Amniotic stem cell (primary cell): ENCODE data around the gene CDK5RAP2.
"Not testable (repeated sequence)": the region's sequence is repeated elsewhere in the genome, so short reads cannot be mapped to it uniquely, and the experiment has no call there.

Experiments
- DNase-seq: peaks from one replicate; lab custom pipeline; 2025; lab: John Stamatoyannopoulos, UW

The CDK5RAP2 gene

GRCh38 chr9:120545701-120546550, 34.0 kb downstream of the CDK5RAP2 start:
- DNase-seq: no peak

DNA sequence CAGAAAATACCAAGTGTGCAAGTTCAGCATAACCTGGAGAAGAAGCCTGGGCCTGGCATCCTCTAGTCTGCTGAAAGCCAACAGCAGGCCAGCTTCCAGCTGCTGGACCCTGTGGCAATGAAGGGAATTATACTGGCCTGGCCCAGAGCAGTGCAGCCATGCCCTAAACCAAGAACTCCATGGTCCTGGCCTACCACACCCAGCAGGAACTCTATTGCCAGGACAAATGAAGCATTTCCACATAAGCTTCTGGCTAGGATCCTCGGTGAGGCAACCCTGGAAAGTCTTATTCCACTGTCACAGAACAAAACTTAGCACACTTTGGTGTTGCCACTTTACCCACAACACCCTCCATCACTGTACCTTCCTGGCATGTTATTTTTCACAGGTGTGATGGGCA, 35.5 kb downstream of the CDK5RAP2 start:
- no peak for DNase-seq

DNA sequence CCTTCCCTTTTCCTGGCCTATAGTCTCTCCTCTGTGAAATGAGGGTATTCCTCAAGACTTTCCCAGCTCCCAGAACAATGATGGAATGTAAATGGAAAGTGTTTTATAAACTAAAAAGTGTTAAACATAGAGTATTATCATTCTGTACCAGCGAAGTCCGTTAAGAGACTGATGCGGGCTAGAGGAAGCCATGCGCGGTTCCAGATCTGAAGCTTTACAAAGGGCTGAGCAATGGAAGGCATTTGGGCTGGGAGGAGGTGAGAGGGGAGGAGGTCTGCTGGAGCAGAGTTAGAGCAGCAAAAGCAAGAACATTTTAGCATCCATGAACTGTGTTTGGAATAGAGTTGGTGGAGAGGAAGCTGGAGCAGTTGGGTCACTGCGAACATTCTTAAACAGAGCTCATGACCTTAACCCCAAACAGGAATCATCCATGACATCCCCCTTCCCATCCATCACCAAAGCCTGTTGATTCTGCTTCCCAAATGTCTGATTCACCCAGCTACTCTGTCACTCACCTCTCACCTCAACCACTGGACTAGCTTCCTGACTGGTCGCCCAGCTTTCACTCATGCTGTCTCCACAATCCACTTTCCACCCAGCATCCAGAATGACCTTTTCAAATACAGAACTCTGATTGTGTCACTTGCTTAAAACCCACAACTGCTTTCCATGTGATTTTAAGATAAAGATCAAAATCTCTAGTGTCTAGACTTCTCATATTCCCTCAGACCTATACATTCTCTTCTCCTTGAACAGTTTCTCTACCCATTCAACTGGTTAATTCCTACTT, 37.1 kb downstream of the CDK5RAP2 start:
- no peak for DNase-seq

DNA sequence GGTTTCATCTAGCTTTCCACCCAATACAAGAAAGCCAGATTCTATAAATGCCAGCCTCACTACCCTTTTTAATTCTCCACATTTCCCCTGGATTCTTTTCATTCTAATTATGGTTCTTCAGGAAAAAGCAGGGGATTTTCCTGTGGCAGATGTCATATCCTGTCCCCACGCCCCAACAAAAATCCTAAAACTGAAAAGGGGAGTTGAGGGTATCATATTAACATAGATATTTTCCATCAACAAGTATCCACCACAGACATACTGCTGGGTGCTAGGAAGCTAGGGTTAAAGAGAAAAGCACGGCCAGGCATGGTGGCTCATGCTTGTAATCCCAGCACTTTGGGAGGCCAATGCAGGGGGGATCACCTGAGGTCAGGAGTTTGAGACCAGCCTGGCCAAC, 38.0 kb downstream of the CDK5RAP2 start:
- no peak for DNase-seq

DNA sequence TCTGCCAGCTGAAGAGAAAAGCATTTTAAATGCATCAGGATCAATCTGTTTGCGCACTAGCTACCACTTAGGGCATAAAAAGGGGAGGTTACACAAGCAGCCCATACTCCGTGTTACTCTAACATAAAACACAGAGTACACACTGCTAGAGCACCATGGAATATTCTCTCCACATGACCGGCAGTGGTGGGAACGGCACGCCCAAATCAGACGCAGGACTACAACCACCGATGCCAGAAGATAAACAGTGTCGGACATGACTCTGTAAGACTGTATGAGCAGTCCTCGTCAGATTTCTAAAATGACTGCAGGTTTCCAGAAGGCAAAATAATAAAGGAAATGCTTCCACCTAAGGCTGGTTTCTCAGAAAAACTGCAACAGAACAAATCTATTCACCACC, 40.0 kb downstream of the CDK5RAP2 start:
- no peak for DNase-seq

GRCh38 chr9:120538339-120538738, 41.6 kb downstream of the CDK5RAP2 start:
- DNase-seq: no peak

- no peak for DNase-seq
Observed at GRCh38 chr9:120536949-120537640, 42.9 kb downstream of the CDK5RAP2 start.

- DNase-seq: no peak
Observed at GRCh38 chr9:120536094-120536493, 43.9 kb downstream of the CDK5RAP2 start.

DNA sequence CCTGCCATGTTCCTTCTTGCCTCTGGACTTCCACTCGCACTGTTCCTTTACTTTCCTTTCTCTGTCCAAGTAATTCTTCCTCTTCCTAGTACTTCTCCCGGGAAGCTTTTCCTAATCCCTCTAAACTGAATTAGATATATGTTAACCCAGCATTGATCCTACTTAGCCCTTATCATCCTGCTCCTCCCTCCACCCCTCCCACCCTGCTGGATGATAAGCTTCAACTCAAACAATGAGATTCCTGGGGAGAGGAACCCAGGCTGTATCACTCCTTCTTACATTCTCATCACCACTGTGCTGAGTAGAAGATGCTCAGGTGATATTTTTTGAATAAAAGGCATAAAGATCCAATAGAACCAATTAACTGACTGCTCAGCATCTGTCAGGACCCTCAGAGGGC, 45.7 kb downstream of the CDK5RAP2 start:
- DNase-seq: no peak

DNA sequence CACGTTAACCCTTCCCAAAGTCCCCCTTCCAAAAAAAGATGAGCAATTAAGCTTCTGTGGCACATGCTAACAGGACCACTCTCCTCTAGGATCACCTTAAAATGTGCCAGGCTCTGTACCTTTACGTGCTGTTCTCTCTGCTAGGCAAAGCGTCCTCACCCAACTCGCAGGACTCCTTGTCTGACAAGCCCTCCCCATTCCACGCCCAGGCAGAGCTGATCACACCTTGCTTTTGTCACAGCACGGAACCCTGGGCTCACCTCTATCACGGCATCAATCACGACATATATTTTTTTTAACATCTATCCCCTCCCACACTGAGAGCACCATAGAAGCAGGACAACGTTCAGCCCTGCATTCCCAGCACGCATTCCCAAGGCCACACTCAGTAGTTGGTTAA, 47.1 kb downstream of the CDK5RAP2 start:
- DNase-seq: no peak

- no peak for DNase-seq
Observed at GRCh38 chr9:120532475-120532874, 47.5 kb downstream of the CDK5RAP2 start.

DNA sequence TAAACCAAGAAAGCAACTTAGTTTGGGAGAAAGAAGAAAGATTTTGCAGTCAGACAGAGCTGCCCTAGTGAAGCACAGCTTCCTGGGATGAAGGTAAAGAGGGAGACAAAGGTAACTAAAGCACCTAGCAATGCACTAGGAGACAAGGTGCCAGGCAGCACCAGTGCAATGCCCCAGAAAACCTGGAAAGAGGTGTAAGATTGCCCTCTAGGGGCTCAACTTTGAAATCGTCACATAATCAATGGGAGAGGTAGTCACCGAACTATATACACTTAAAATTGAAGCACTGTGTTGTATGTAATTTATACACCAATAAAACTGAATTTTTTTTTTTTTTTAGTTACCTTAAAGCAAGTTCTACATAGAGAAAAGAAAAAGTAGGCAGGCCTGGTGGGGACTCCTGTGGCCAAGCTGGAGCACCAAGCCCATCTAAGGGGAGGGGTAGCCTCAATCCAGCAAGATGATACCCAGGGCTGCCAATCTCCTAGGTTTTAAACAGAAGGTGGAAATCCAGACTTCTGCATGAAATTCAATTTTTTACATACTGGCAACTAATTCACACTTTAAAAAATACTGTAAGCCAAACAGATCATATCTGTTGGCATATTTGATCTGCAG, 48.2 kb downstream of the CDK5RAP2 start:
- no peak for DNase-seq

DNA sequence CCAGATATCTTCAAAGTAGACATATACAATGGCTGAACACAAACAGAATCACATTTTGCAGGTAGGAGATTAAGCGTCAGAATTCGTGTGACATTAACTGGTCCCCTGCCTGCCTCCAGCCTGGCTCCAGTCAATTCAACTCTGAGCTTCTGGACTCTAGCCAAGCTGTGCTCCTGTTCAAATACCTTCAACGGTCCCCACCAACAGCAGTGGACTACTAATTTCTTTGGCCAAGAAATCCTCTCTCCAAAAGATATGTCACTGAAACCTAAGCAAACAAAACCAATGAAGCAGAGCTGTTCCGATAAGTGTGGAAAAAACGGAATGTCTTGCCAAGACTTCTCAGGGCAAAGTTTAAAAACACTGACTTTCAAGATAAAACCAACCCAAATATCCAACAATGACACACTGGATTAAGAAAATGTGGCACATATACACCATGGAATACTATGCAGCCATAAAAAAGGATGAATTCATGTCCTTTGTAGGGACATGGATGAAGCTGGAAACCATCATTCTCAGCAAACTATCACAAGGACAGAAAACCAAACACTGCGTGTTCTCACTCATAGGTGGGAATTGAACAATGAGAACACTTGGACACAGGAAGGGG, 49.6 kb downstream of the CDK5RAP2 start:
- DNase-seq: not testable (repeated sequence)

DNA sequence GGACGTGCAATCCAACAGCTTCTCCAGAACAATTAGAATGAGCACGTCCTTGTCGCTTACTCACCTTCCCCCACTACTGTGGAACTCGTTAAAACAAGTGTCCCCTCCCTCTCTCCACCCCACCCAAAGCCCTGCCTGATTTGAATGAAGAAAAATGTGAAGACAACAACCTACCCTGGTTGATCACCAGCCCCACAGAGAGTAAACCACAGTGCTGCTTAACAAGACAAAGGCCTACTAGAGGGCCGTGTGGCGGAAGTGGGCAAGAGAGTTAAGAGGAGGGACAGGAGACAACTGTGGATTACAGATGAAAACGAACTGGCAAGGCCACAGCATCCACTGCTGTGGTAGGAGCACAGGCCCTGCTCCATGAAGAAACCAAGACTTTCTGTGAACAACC, 51.1 kb downstream of the CDK5RAP2 start:
- DNase-seq: no peak

DNA sequence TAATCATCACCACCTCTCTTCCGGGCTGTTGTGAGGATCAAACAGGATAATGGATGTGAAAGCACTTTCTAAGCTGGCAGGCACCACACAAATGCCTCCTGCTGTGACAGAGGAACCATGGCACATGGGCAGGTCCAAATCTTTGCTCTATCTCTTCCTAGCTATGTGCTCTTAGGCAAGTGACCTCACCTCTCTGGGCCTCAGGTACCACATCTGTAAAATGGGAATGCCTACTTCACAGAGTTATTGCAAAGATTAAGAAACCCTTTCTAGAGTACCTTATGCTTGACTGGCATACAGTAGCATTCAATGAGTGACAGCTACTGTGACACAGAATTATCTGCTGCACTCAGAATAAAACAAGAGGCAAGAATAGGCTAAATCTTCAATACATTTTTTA, 51.6 kb downstream of the CDK5RAP2 start:
- DNase-seq: no peak

GRCh38 chr9:120526534-120526933, 53.4 kb downstream of the CDK5RAP2 start:
- DNase-seq: no peak

- DNase-seq: no peak
Observed at GRCh38 chr9:120524863-120525262, 55.1 kb downstream of the CDK5RAP2 start.

DNA sequence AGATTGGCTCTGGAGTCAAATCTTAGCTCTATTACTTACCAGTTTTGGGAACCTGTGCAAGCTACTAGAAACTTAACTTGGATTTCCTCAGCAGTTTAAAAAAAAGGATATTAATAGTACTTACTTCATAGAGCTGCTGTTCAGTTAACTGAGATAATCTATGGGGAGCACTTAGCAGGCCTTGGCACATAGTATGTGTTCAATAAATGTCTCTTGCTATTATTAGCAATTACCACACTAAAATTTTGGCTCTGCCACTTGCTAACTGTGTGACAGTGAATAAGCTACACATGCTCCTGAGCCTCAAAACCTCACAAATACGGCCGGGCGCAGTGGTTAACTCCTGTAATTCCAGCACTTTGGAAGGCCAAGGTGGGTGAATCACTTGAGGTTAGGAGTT, 55.9 kb downstream of the CDK5RAP2 start:
- no peak for DNase-seq

- no peak for DNase-seq
Observed at GRCh38 chr9:120522558-120522957, 57.4 kb downstream of the CDK5RAP2 start.

- no peak for DNase-seq
Observed at GRCh38 chr9:120522032-120522431, 57.9 kb downstream of the CDK5RAP2 start.

- DNase-seq: no peak
Observed at GRCh38 chr9:120521101-120521500, 58.9 kb downstream of the CDK5RAP2 start.

- not testable (repeated sequence) for DNase-seq
Observed at GRCh38 chr9:120515996-120516395, 64.0 kb downstream of the CDK5RAP2 start.
